Activated CD4-positive, alpha-beta T cell treated with anti-CD3 and anti-CD28 coated beads, Interleukin-2, amount 50 U/mL, for 16 hours (primary cell): ENCODE results near the gene UTP14A.
A peak's percentile ranks its signal among the peaks of the same experiment; 100 is the strongest.

Source experiments
- DNase-seq: peaks from one replicate; pipeline ENCODE4 v3.0.0-alpha.2; 2020

The UTP14A gene

GRCh38 chrX:129953334-129953648 lies 47.3 kb downstream of the UTP14A start:
- DNase-seq, result no peak

DNA sequence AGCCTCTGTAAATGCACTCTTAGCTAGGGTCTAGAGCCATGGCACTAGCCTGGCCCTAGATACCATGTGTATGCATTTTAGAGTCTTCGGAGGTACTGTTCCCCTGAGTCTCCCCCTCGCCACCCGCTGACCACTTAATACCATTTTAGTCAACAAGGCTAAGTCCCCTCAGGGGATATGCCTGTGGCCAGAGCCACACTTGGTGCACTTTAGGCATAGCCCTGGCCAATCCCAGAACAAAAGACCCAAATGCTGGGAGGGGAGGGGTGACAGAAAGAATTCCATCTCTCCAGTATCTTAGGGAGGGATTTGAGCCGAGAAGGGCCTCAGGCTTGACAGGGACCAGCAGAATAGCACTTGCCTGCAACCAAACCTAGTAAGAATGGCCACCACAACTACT lies 47.9 kb downstream of the UTP14A start:
- DNase-seq, result no peak

- no peak for DNase-seq
These were observed 48.8 kb downstream of the UTP14A start for GRCh38 chrX:129954804-129955203.

- no peak for DNase-seq
These were observed 49.7 kb downstream of the UTP14A start for GRCh38 chrX:129955682-129956081.

GRCh38 chrX:129956145-129956544 lies 50.2 kb downstream of the UTP14A start:
- DNase-seq, result no peak

DNA sequence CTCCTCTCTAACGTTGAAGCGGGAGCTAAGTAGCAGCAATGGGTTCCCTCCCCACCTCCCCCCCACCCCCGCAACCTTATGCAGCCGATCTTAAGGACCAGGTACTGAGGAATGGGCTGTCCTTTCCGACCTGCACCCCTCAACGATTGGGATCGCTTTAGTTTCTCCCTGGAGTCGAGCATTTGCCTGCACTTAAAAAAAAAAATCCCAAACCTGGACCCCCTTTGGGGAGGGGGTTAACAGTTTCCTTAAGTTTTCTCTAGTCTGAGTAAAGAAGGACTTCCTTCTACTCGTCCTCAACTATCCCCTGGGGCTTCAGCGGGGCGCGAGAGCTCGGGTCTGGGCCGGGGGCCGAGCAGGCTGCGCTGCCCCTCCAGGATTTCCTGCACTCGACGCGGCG lies 50.8 kb downstream of the UTP14A start:
- no peak for DNase-seq

GRCh38 chrX:129957241-129958082 lies 51.5 kb downstream of the UTP14A start:
- DNase-seq, result peak; percentile 65

- no peak for DNase-seq
These were observed 52.1 kb downstream of the UTP14A start for GRCh38 chrX:129958083-129958465.

- no peak for DNase-seq
These were observed 53.0 kb downstream of the UTP14A start for GRCh38 chrX:129958814-129959492.

GRCh38 chrX:129959493-129959832 lies 53.5 kb downstream of the UTP14A start:
- no peak for DNase-seq

- DNase-seq, result peak; percentile 75
These were observed 55.5 kb downstream of the UTP14A start for GRCh38 chrX:129961180-129962083.

DNA sequence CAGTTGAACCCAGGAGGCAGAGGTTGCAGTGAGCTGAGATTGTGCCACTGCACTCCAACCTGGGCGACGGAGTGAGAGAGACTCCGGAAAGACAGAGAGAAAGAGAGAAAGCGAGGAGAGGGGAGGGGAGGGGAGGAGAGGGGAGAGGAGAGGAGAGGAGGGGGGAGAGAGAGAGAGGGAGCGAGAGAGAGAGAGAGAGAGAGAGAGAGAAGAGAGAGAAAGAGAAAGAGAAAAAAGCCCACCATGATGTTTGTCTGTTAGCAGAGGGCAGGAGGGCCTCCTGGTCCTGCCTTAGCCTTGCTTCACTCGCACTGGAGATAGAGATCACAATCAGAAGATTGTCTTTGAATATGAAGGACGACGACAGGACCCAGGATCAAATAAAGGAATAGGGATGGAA lies 57.8 kb downstream of the UTP14A start:
- DNase-seq, result no peak

DNA sequence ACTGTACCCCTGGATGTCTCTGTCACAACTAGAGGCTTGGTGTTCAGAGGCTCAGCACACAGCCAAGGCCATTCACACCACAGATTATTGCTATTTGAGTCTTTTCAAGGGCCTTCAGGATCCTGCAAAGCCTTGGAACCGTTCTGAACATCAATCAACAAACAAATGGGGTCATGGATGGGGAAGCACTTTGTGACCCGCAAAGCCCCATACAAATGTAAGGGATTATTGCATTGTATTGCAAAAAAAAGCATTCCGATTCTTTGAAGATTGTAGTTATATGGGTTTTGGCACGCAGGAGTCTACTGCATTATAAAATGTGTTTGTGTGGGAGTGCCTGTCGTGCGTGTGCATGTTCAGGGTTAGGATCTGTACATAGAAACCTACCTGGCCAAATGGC lies 59.2 kb downstream of the UTP14A start:
- no peak for DNase-seq

- no peak for DNase-seq
These were observed 63.0 kb downstream of the UTP14A start for GRCh38 chrX:129968968-129969367.

DNA sequence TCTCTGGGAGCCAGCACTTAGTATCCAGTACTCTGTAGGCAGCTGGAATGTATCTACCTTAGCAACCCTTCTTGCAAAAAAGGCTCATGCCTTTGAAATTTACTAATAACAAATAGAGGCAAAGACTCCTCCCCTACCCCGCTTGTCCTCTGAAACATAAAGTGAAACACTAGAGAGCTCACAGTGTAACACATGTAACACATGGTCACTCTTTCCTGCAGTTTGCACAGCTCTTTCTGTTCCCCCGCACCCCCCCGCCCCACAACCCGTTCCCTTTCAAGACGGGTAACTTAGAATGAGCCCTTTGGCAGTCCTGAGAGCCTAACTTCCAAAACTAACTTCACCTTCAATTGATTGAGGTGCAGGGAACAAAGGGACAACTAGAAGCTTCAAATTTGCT lies 70.5 kb downstream of the UTP14A start:
- no peak for DNase-seq
